Retinal pigment epithelial cell (primary cell): ENCODE measurements around the gene ZG16B.

Experiments used
- DNase-seq: peaks from one replicate; pipeline ENCODE4 v3.0.0-alpha.2; 2010; ENCODE audit warnings: low read depth
- H3K4me3 ChIP-seq: 2 replicates; pipeline ENCODE4 v1.5.1; 2011; ENCODE audit warnings: mild to moderate bottlenecking, low read length, control low read depth, moderate library complexity
- TF ChIP-seq, protein P1 (sequence below): conservative IDR thresholded peaks from 2 replicates; pipeline ENCODE4 v1.5.1; 2011; ENCODE audit warnings: low read depth, low read length, control low read depth, inconsistent platforms

The ZG16B gene

DNA sequence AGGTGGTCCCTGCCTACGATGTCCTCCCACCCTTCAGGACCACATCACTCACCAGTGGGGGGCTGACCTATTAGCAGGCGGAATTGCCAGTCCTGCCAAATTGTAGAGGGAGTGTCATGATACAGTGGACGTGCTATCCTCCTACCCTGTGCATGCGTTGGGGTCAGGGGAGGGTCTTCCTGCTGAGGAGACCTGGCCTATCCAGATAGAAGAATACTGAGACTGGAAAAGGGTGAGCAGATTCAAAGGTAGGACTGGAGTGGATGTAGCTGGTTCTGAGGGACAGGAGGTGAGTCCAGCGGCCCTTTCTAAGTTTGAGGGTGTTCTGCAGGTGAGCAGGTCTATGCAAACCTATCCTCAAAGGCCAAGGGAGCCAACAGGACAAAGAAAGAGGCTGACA is 23.8 kb upstream of the ZG16B start:
- no peak overlapping the region for H3K4me3 ChIP-seq
- TF ChIP-seq, protein P1, sequence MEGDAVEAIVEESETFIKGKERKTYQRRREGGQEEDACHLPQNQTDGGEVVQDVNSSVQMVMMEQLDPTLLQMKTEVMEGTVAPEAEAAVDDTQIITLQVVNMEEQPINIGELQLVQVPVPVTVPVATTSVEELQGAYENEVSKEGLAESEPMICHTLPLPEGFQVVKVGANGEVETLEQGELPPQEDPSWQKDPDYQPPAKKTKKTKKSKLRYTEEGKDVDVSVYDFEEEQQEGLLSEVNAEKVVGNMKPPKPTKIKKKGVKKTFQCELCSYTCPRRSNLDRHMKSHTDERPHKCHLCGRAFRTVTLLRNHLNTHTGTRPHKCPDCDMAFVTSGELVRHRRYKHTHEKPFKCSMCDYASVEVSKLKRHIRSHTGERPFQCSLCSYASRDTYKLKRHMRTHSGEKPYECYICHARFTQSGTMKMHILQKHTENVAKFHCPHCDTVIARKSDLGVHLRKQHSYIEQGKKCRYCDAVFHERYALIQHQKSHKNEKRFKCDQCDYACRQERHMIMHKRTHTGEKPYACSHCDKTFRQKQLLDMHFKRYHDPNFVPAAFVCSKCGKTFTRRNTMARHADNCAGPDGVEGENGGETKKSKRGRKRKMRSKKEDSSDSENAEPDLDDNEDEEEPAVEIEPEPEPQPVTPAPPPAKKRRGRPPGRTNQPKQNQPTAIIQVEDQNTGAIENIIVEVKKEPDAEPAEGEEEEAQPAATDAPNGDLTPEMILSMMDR: no peak

DNA sequence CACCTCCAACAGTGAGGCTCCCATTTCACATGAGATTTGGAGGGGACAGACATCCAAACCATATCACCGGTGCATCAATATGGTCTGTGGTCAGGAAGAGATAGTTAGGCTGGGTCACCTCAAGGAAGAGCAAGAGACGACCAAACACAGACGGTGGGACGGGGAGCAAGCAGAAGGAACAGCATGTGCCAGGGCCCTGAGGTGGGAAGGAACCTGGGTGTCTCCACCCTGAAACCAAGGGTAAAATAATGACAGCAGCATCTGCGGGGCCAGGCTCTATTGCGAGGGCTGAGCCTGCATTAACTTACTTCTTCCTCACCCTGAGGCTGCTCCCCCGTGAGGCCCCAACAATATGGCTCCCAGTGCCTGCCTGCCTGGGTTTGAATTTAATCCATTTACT is 21.9 kb upstream of the ZG16B start:
- DNase-seq: no peak
- TF ChIP-seq, protein P1: no peak

More for the DNA sequence above, 23.8 kb upstream of the ZG16B start:
- DNase-seq: no peak

DNA sequence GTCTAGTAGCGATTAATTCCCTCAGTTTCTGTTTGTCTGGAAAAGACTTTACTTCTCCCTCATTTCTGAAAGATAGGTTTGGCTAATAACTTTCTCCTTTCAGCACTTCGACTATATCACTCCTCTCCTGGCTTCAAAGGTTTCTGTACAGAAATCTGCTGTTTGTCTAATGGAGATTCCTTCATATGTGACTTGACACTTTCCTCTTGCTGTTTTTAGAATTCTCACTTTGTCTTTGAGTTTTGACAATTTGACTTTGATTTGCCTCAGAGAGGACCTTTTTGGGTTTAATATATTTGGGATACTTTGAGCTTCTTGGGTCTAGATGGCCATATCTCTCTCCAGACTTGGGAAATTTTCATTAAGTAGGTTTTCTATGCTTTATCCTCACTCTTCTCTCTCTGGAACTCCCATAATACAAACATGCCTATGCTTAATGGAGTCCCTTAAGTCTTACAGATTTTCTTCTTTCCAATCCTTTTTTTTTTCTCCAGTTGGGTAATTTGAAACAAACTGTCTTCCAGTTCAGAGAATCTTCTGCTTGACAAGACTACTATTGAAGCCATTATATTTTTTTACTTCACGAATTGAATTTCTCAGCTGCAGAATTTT is 20.8 kb upstream of the ZG16B start:
- TF ChIP-seq, protein P1: no peak

More for the DNA sequence above, 21.9 kb upstream of the ZG16B start:
- H3K4me3 ChIP-seq: no peak overlapping the region

DNA sequence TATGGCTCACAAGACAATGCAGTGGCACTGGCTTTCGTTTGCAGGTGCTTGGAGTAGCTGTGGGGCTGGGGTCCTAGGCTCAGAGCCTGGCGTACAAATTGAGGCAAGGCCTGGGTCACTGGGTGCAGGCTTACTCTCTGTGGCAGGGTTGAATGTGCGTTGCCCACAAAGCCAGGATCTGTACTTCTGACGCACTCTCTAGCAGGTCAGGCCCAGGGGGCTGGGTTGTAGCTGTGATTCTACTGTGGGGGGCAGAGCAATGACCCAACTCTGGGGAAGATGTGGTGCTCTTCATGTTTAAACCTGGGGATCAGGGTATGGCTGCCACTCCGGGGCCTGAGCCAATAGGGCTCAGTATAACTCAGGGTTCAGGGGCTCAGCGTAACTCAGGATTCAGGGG is 19.5 kb upstream of the ZG16B start:
- DNase-seq: no peak
- TF ChIP-seq, protein P1: no peak
- no peak overlapping the region for H3K4me3 ChIP-seq

More for the DNA sequence above, 20.8 kb upstream of the ZG16B start:
- DNase-seq: no peak
- H3K4me3 ChIP-seq: no peak overlapping the region

DNA sequence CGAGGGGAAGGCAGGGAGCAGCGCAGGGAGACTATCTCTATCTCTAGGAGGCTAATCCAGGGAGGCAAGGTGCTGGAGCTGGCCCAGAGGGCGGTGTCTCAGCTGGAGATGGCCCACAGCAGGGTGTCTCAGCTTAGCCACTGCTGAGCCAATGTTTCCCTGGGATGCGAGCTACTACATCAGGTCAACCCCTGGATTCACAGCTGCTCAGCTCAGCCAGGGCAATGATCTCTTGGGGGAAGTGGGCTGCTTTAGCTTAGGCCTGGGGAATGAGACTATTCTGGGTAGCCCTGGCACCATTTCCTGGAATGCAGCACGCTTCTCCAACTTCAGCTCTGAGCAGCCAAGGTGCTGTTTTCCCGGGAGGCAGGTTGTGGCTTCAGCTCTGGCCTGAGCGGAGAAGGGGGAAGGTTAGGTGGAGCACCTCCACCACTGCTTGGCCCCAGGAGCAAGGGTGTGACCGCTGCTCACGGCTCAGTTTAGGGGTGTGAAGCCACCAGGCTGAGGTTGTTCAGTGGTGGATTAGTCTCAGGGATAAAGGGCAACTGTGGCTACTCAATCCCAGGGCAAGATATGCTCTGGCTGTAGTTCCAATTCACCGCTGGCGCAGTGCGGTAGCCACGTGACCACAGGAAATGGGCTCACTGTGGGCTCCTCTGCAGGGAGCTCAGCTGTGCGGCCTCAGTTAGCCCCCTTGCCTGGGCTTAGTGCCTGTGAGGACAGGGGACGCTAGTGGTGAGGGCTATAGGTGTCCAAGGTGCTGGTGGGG is 18.2 kb upstream of the ZG16B start:
- TF ChIP-seq, protein P1: no peak

DNA sequence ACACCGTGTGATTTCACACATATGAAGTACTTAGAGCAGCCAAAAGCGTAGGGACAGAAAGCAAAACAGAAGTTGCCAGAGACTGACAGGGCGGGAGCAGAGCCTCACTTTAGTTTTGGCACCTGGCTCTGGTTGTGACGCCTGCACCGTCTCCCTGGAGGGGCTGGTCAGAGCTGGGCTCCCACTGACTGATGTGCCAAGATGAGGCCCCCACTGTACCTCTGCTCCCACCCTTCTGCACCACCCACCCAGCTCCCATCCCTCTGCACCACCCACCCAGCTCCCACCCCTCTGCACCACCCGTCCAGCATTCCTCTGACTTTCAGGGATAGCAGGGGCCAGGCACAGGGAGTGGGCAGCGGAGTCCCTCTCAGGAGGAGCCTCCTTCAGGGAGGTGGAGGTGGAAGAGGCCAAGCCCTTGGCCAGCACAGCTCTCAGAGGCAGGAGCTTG is 16.3 kb upstream of the ZG16B start:
- DNase-seq: no peak
- TF ChIP-seq, protein P1: no peak
- H3K4me3 ChIP-seq: no peak overlapping the region

More for the DNA sequence above, 18.2 kb upstream of the ZG16B start:
- no peak overlapping the region for H3K4me3 ChIP-seq
- no peak for DNase-seq
